Skin of body (tissue), 2 donors: ENCODE data around the gene EIF2D. TPM values are rescaled to one million over a fixed set of nuclear protein-coding genes. Genes with fewer than 3 reads are reported as not detected.

Source experiments
- DNase-seq: peaks from one replicate; lab custom pipeline; 2025; lab: John Stamatoyannopoulos, UW
- total RNA-seq: library from RNA; depleted of rRNA; stranded (reverse); fragments of >200 nt; gene quantifications from one replicate; pipeline ENCODE4 v1.2.3, GENCODE V29; 2014

Gene EIF2D
- total RNA-seq, 1 donor from 2014 or later, result 36.6 TPM

- no peak for DNase-seq
Observed at GRCh38 chr1:206550446-206550845, 61.8 kb downstream of the EIF2D start.

- DNase-seq, result no peak
Observed at GRCh38 chr1:206547104-206547503, 65.2 kb downstream of the EIF2D start.

GRCh38 chr1:206545351-206545750, 66.9 kb downstream of the EIF2D start:
- DNase-seq, result no peak

GRCh38 chr1:206544562-206545257, 67.6 kb downstream of the EIF2D start:
- no peak for DNase-seq

Other genes with a start within 250 kb of the EIF2D start
- gene IKBKE, start 142.0 kb downstream of the EIF2D start, total RNA-seq, result 6.5 TPM
- gene RASSF5, start 104.9 kb downstream of the EIF2D start, total RNA-seq, result 9.3 TPM
- 8.2 TPM for gene DYRK3, start 23.1 kb upstream of the EIF2D start, total RNA-seq
- 33.5 TPM for gene MAPKAPK2, start 72.4 kb upstream of the EIF2D start, total RNA-seq
- not detected for gene IL19, start 158.3 kb upstream of the EIF2D start, total RNA-seq
- 1.4 TPM for gene IL10, start 160.0 kb upstream of the EIF2D start, total RNA-seq